Keratinocyte (primary cell): ENCODE measurements around the gene ITPKB.

Experiments used
- CTCF ChIP-seq, 3 experiments: IDR thresholded peaks in 1 of 3; conservative IDR thresholded peaks in 1 of 3; optimal IDR thresholded peaks in 1 of 3; 2 replicates in 2 of 3; 3 replicates in 1 of 3; pipeline versions ENCODE3 to v1.5.1; 2011; ENCODE audit warnings: low read length in 3 of 3, mild to moderate bottlenecking in 3 of 3, moderate library complexity in 2 of 3, control low read depth in 1 of 3, inconsistent platforms in 1 of 3; ENCODE audit not compliant: insufficient read depth in 2 of 3; ENCODE audit errors: extremely low read depth in 1 of 3
- EZH2 ChIP-seq: IDR thresholded peaks from one replicate; pipeline ENCODE4 v1.6.1; 2012; ENCODE audit warnings: inconsistent platforms, mild to moderate bottlenecking, low read length, moderate library complexity

- TF ChIP-seq CTCF (optimal IDR thresholded peaks at IDR 0.05 in 1 of 3, IDR thresholded peaks at IDR 0.05 in 1 of 3, conservative IDR thresholded peaks at IDR 0.05 in 1 of 3; ENCODE audit: extremely low read depth in 1 of 3, insufficient read depth in 2 of 3, low read length in 3 of 3) (peak in 1 of 3 experiments; percentile 41), EZH2 (no peak)
Measured at GRCh38 chr1:226649780-226650179, 89.3 kb downstream of the ITPKB start.
